Fibroblast of mammary gland (primary cell): ENCODE results near the gene SPATA31C1.
A peak's percentile ranks its signal among the peaks of the same experiment; 100 is the strongest.

Experiments used
- DNase-seq: peaks from one replicate; pipeline ENCODE4 v3.0.0-alpha.2; 2010; ENCODE audit warnings: low read depth
- H3K4me3 ChIP-seq: 2 replicates; pipeline ENCODE4 v1.5.1; 2011; ENCODE audit warnings: low read depth, mild to moderate bottlenecking, low read length, moderate library complexity; ENCODE audit not compliant: control insufficient read depth
- TF ChIP-seq, protein P1 (sequence below): conservative IDR thresholded peaks from 2 replicates; pipeline ENCODE4 v1.5.1; 2011; ENCODE audit warnings: low read depth, low read length, inconsistent platforms; ENCODE audit not compliant: control insufficient read depth, insufficient read depth

Gene SPATA31C1

DNA sequence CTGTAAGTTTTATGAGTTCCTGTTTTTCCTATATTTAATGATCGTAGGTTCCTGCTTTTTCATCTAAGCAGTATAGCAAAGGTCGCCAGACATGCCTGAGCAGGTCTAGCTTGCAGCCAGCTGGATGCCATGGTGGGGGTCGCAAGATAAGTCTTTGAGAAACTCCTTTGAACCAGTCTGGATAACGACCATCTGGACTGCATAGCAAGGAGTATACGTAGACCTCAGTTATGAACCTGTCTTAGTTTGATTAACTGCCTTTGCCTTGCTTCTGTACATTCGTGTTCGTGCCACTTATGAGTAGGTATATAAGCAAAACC is 43.5 kb upstream of the SPATA31C1 start:
- TF ChIP-seq, protein P1, sequence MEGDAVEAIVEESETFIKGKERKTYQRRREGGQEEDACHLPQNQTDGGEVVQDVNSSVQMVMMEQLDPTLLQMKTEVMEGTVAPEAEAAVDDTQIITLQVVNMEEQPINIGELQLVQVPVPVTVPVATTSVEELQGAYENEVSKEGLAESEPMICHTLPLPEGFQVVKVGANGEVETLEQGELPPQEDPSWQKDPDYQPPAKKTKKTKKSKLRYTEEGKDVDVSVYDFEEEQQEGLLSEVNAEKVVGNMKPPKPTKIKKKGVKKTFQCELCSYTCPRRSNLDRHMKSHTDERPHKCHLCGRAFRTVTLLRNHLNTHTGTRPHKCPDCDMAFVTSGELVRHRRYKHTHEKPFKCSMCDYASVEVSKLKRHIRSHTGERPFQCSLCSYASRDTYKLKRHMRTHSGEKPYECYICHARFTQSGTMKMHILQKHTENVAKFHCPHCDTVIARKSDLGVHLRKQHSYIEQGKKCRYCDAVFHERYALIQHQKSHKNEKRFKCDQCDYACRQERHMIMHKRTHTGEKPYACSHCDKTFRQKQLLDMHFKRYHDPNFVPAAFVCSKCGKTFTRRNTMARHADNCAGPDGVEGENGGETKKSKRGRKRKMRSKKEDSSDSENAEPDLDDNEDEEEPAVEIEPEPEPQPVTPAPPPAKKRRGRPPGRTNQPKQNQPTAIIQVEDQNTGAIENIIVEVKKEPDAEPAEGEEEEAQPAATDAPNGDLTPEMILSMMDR, result no peak
- no peak overlapping the region for H3K4me3 ChIP-seq
- no peak for DNase-seq

DNA sequence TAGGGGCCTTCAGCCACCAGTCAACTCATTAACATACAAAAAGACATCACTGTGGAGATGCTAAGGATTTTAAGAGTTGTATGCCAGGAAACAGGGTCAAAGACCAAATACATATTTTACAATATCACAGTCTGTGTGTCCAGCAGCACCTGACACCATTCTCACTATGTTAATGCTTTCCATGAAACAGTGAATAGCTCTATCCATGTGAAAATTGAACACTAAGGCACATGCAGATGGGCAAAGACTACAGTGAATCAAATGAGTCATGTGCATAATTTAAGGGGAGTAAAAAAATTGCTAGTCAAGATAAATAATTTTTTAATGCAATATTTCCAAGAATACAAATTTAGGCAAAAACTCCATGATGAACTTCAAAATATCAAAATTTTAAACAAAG is 42.7 kb upstream of the SPATA31C1 start:
- TF ChIP-seq, protein P1, result no peak
- H3K4me3 ChIP-seq, result no peak overlapping the region
- DNase-seq, result no peak

DNA sequence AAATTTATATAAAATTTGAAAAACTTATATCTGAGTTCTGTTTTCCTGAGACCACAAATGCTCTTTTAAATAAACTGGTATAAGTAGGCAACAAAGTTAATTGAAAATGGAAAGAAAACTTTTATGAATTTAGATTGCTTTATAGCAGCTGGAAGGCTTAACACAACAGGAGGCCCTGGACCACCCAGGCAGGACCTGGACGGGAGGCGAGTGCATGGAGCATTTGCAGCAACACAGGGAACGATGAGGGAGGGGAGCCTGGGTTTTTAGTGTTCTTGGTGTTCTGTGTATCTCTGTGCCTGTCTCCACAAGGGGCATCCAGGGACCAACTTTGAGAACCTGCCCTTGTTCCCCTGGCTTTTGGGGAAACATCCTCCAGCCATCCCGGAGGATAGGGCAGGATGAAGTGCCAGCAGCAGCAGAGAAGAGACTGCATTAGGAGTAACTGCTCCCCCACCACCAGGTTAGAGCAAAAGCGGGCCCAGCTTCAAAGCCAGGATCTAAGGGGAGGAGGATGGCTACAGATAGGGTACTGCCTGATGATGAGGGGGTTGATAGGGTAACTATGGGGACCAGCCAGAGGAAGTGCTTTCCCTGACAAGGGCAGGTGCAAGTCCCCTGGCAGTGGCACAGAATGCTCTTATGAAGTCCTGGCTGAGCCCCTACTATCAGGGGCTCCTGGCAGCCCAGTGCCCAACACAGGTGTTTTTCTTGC is 41.8 kb upstream of the SPATA31C1 start:
- DNase-seq, result no peak
- H3K4me3 ChIP-seq, result no peak overlapping the region
- TF ChIP-seq, protein P1, result no peak

DNA sequence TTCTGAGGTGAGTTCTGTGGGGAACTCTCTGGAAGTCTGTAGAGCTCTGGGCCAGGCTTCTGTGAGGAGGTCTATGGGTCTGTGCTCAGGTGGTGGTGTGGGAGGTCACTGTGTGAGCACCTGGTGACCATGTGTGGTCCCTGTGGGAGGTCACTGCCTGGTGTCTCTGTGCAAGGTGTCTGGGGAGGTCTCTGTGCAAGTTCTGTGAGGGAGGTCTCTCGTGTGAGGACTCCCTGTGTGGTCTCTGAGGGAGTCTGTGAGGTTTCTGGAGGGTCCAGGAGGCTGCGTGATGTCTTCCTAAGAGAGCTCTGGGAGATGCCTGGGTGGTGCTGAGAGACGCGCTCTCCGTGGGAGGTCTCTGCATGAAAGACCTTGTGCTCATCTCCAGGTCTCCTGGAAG is 41.1 kb upstream of the SPATA31C1 start:
- no peak overlapping the region for H3K4me3 ChIP-seq
- no peak for DNase-seq
- TF ChIP-seq, protein P1, result no peak

DNA sequence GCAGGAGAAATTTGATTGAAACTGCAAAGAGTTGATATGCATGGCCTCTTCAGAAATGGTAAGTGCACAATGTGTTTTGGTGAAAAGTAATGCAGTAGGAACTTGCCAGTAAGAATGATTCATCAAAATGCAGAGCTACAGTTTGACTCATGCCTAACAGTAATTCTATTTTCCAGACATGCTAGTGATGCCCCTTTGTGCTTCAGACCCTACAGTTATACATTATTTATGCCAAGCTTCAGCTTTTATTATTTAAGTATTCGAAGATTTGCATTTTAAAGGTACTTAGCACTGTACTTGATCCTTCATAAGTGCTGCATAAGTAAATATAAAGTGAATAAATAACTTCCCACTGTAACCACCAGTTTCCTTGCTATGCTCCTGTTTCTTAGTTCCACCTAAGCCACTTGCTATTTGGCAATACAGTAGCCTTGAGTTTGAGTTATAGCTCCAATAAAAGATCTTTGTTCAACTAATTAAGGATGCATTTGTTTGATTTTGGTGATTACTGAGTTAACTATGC is 38.7 kb upstream of the SPATA31C1 start:
- peak; percentile 89 for DNase-seq
- TF ChIP-seq, protein P1, result no peak
- H3K4me3 ChIP-seq, result no peak overlapping the region

DNA sequence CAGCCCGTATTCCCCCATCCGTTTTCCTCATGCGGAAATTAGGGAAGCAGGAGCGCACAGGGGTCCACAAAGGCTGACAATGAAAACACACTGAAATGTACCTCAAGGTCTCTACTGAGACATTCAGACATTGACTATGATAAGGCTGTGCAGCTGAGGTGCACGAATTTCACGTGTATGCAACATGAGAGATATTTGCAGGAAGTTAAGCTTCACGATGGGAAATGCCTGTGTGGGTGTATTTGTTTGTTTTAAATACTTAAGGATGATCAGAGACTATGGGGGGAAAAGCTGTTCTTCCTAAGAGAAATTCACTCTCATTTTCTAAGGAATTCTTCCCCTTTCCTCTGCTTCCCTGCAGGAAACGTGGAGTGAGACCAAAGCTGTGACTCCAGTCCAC is 37.6 kb upstream of the SPATA31C1 start:
- no peak overlapping the region for H3K4me3 ChIP-seq
- TF ChIP-seq, protein P1, result no peak
- peak; percentile 16 for DNase-seq
